NCI-H128 (cell line): Measurements from ENCODE around the gene GSTM1.

Source experiments
- DNase-seq: peaks from one replicate; lab custom pipeline; 2025; ENCODE audit not compliant: unreplicated experiment; lab: John Stamatoyannopoulos, UW

The GSTM1 gene

DNA sequence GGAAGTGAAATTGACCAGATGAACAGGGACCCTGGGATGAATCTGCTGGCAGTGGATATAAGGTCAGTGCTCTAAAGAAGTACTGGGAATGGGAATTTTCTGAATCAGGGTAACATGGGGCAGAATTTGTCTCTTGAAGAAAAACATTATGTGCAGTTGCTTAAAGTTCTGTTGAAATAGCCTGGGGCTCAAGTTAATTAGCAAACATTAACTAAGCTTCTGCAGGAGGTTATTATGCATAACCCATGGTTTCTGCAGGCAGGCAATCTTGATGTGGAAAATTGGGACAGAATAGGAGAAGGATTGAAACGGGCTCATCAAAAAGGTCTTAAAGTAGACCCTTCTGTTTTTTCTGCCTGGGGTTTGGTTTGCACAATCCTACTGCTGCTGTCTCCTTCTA, 38.4 kb downstream of the GSTM1 start:
- no peak for DNase-seq

DNA sequence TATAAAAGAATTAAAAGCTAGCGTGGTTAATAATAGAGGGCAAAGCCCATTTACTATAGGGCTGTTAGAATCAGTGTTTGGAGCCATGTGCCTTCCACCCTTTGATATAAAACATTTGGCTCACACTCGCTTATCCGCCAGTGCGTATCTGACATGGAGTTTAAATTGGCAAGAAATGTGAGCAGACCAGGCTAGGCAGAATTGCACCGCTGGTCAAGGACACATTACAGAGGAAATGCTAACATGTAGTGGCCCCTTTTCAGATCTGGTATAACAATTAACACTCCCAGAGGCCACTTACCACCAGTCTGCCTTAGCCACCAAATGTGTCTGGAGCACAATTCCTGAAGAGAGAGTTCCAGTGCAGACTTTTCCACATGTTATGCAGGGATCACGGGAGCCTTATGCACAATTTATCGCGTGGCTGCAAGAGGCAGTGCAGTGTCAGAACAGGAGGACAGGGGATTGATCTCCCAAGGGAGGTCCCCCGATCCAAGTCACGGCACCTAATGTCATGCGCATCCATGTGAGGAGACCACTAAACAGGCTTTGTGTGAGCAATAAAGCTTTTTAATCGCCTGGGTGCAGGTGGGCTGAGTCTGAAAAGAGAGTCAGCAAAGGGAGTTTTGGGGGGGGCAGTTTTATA, 39.2 kb downstream of the GSTM1 start:
- DNase-seq = no peak

DNA sequence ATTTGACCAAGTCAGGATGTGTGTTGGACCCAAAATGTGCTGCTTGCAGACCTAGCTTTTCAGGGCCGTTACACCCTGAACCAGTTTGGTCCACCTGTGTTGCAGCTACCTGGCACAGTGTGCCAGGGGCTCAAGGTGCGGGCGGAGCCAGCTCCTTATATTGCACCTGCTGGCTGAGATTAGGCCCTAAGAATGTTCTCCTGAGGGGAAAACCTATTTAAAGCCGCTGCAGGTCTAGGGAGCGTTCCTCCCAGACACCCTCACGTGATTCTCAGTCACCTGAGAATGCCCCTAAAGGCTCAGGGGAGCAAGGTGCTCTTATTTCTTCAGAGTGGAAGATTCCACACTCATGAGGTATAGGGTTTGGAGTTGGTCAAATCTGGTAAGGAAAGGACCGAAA, 41.3 kb downstream of the GSTM1 start:
- DNase-seq = no peak

DNA sequence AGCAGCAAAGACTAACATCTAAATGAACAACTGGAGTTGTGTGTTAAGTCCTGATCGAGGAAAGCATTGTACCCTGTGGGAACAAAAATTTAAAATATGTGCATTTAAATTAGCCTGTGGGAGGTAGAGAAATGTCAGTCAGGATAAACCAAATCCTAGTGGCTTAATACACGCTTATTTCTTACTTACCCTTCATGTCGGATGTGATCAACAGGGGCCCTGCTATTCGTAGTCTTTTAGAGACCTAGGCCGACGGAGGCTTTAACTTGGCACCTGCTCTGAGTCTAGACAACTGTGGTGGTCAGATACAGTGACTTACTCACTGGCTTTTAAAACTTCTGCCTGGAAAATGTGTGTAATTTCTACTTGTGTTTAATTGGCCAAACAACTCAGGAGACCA, 43.0 kb downstream of the GSTM1 start:
- no peak for DNase-seq

DNA sequence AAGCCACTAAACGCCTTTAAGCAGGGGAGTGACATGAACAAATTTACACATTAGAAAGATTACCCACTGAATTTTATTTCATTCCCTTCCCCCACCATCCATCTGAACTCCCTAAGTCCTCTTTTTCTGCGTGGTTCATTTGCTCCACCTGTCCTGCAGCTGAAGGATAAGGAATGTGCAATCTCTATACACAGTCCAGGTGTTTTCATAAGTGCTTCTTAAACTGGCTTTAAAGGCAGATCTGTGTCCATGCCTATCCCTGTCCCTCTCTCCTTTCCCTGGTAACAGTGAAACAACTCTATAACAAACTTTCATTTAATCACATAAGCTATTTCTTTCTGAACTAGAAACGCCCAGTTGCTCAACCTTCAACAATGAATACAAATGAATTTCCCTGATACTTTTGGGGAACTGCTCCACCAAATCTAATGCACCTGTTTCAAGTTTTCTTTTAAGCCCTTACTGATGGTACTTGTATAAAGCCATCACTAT, 44.8 kb downstream of the GSTM1 start:
- DNase-seq = no peak

DNA sequence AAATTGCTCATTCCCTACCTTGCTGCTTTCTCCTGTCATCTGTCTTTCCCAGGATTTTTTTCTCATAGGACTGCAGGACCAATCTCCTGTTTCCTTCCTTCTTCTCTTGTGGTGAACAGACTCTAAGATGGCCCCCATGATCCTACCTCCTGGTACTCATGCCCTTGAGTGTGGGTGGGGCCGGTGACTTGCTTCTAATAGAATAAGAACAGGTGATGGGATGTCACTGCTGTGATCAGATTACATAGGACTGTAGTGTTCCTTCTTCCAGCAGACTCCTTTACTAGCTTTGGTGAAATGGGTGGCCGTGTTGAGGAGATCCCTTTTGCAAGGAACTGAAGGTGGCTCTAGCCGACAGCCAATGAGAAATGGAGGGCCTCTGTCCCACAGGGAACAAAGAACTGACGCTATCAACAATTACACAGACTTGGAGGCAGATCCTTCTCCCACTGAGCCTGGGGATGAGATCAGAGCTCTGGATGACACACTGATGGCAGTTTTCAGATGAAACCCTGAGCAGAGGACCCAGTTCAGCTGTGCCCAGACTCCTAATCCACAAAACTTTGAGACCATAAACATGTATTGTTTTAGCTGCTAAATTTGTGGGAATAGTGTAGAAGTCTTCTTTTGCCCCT, 45.7 kb downstream of the GSTM1 start:
- no peak for DNase-seq

DNA sequence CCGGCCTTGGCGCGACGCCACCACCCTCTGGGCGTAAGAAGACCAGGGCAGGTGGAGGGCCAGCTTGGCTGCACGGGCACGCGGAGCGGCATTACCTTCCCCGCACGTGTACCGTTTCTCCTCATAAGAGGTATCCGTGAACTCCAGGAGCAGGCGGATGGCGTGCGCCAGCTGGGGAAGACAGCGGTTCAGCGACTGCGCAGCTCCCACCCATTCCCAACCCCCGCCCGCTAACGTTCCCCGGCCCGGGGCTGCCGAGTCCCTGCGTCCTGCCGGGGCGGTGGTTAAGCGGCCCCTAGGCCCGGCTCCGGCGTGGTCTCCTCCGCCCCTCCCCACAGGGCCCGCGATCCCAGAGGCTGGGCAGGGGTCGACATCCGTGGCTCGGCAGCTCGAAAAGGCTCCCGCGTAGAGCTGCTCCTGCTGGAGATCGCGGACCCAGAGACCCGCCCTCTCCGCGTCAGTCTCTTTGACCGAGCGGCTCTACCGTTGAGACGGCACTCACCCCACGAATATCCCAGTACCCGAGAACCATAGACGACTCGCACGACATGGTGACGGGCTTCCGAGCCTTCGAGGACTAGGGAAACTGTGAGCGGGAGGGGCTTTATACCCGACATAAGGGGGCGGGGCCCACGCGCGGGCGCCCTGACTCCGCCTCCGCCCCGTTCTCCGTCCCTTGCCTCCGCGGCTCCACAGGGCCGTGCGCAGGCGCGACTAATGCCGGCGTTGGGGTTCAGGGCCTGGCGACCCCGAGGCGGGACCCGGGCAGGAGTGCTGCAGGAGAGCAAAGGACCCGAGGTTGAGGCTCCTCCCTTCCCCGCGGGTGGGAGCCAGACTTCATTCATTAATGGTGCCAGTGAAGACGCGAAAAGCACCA, 52.4 kb downstream of the GSTM1 start:
- DNase-seq = peak; percentile 56

DNA sequence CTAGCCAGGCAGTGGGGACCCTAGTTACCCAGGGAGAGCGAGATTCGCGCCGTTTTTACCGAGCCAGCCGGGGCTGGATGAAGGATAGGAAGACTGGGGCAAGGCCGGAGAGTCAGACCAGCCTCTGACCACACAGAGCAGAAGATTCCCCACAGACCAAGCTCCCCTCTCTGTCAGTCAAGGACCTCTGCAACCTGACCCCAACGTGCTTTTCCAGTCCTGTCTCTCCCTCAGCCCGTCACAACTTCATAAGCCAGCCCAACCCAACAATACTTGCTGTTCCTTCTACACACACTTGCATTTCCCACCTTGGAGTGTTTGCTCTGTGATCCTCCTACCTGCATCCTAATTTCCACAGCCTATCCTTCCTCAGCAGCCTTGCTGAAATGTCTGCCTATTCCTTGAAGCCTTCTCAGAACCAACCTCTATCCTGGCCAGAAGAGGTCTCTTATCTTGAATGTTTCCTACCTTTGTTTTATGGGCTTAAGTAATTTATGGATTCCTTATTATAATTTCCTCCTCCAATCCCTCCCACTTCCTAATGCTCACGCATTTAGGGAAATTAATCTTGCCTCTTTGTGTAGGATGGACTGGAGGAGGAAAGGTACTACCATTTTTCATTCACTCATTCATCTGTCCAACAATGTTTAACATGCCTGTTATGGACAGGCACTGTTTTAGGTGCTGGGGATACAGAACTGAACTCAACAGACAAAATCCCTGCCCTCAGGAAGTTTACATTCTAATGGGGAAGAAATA, 53.2 kb downstream of the GSTM1 start, which contains the start of gene GSTM3:
GSTM3 (minus strand) TSS at position 424 of the 759 bp plus-strand sequence. CDS start 751 bp downstream, outside the sequence.
- DNase-seq = no peak
